Sciatic nerve (tissue), 2 donors: ENCODE data around the gene CBX2. TPM values are rescaled to one million over a fixed set of nuclear protein-coding genes. Genes with fewer than 3 reads are reported as not detected.
"Not testable (repeated sequence)": the region's sequence is repeated elsewhere in the genome, so short reads cannot be mapped to it uniquely, and the experiment has no call there.

Source experiments
- ATAC-seq: fragments of 200-7000 bp; cut with Tn5 transposase; one replicate; pipeline ENCODE4 v1.9.1; 2020; ENCODE audit warnings: mild to moderate bottlenecking, moderate library complexity
- DNase-seq: peaks from one replicate; pipeline ENCODE4 v3.0.0-alpha.2; 2020; ENCODE audit warnings: low spot score
- intact Hi-C: fragments of 100-400 bp; cut with DNase I; formaldehyde crosslinking; loops from one replicate; pipeline ENCODE4 v1.14.2; 2022
- total RNA-seq: library from RNA; stranded (reverse); fragmentation: NEBNext Ultra II Directional; extraction: Animal tissue kit (Norgen Biotek cat#: 25700); gene quantifications from one replicate; pipeline ENCODE4 v1.2.1, GENCODE V29; 2021
- donor health status: DM: no; HTN: no; CAD: no.
- donor health status: DM: no; HTN: no; CAD: no.

Gene CBX2
- total RNA-seq, 1 donor from 2014 or later: 4.7 TPM

DNA sequence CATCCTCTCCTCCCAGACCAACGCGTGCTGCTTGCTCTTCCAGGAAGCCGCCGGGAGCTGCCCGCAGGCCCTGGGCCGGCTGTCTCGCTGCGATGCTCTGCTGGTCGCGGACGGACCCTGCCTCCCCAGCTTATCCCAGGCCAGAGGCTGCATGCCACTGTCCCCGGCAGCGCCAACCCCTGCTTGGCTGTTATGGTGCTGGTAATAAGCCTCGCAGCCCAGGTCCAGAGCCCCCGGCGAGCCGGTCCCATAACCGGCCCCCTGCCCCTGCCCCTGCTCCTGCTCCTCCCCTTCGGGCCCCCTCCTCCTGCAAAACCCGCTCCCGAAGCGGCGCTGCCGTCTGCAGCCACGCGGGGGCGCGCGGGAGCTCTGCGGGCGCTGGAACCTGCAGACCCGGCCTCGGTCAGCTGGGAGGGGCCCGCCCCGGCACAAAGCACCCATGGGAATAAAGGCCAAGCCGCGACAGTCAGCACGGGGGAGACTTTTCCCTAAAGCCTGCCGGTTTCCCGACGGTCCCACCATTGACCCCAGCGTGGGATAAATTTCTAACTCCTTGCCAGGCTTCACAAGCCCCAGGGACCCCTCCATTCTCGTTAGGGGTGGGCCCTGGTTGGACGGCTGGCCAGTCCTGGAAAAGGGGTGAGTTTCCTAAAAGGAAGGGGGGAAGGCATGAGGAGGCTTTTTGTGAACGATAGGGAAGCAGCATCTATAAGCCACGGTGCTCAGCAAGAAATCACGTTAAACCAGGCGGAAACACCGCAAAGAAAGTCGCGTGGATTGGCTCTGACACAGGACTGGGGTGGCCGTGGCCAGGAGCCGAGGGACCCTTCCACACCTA, 36.0 kb upstream of the CBX2 start:
- DNase-seq (peak; percentile 82), ATAC-seq (peak; percentile 63)
- intact Hi-C loops: no loop called here

GRCh38 chr17:79742589-79742918, 35.4 kb upstream of the CBX2 start:
- intact Hi-C loops: no loop called here
- no peak for ATAC-seq
- DNase-seq: no peak

DNA sequence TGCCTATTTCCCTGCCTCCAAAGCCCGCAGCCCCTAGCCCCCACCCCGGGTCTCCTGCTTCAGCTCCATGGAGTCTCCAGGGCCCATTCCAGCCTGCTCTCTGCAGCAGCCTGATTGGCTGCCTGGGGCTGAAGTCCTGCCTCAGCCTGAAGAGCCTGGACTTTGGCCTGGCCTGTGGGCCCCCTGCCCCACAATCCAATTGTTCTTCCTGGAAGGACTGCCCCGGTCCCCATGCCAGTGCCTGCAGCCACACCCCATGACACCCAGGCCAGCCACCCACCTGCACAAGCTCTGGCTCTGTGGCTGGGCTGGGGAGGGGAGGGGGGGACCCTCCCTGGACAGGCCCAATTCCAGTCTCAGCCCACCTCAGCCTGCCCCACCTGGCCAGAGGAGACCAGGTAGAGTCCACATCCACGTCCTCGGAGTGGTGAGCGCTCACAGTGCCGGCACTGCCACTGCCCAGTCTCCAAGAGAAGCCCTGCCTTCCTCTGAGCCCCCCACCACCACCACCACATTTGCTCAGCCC, 34.9 kb upstream of the CBX2 start:
- no peak for DNase-seq
- intact Hi-C loops: no loop called here
- ATAC-seq: no peak

DNA sequence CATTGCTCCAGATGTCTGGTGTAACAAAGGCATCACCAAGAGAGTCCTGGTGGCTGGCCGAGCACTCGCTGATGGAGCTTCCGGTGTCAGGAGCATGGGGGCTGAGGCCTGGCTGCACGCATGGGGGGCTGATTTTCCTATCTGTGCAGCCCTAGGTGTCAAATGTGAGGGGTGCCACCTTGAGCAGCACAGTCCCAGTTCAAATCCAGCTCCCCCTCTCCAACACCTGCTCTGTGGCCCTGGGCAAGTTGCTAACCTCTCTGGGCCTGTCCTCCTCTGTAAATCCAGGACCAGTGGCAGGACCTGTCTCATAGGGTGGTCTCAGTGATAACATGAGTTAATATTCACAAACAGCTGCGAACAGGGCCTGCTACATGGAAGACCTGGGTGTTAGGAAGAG, 34.3 kb upstream of the CBX2 start:
- DNase-seq (no peak), ATAC-seq (no peak)
- intact Hi-C loops: no loop called here

DNA sequence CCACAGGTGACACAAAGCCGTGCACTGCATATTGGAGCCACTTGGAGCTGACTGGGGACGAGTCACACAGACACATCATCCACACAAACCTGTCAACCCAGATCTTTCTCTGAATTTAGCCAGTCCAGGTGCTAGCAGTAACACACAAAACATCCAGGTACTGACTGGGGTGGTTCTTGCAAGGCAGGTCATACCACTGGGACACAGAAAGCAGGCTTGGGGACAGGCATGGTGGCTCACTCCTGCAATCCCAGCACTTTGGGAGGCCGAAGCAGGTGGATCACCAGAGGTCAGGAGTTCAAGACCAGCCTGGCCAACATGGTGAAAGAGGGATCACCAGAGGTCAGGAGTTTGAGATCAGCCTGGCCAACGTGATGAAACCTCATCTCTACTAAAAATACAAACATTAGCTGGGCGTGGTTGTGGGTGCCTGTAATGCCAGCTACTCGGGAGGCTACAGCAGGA, 32.3 kb upstream of the CBX2 start:
- DNase-seq (no peak), ATAC-seq (no peak)
- intact Hi-C loops: no loop called here

GRCh38 chr17:79746889-79747507, 30.9 kb upstream of the CBX2 start:
- intact Hi-C loops: no loop called here
- DNase-seq (no peak), ATAC-seq (no peak)

DNA sequence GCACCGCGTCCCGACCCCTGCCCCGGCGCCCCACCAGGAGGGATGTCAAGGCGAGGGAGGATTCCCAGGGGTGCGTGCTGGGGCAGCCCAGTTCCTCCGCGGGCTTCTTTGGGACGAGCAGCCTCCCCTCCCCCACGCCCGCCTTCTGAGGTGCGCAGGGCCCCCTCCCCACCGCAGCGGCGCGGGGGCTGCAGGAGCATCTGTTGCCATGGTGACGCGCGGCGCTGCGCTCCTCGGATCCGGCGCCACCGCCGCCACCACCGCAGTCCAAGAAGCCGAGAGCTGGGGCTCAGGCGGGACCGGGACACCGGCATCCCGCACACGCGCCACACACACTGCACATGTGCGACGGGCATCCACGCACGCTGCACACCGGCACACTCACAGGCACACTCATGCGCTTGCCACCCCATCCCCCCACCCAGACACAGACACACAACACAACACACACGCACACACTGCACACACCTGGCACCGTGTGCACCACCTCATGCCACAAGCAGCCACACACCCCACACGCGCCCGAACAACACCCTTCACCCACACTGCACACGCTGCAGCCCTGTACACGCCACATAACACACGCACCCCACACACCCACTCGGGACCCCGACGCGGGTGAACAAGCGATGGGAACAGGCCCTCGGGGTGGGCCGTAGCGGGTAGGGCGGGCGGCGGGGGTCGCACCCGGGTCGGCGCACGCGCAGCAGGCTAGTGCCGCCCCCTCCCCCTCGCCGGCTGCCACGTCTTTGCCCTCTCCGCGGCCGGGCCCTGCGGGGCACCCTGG, 30.2 kb upstream of the CBX2 start:
- DNase-seq (no peak), ATAC-seq (no peak)
- intact Hi-C loops: no loop called here

GRCh38 chr17:79748295-79749099, 29.5 kb upstream of the CBX2 start:
- DNase-seq (no peak), ATAC-seq (no peak)
- intact Hi-C loops: no loop called here

GRCh38 chr17:79749156-79749815, 28.7 kb upstream of the CBX2 start:
- ATAC-seq (no peak), DNase-seq (no peak)
- intact Hi-C loops: no loop called here

GRCh38 chr17:79749958-79750357, 28.0 kb upstream of the CBX2 start:
- DNase-seq (no peak), ATAC-seq (no peak)
- intact Hi-C loops: no loop called here

DNA sequence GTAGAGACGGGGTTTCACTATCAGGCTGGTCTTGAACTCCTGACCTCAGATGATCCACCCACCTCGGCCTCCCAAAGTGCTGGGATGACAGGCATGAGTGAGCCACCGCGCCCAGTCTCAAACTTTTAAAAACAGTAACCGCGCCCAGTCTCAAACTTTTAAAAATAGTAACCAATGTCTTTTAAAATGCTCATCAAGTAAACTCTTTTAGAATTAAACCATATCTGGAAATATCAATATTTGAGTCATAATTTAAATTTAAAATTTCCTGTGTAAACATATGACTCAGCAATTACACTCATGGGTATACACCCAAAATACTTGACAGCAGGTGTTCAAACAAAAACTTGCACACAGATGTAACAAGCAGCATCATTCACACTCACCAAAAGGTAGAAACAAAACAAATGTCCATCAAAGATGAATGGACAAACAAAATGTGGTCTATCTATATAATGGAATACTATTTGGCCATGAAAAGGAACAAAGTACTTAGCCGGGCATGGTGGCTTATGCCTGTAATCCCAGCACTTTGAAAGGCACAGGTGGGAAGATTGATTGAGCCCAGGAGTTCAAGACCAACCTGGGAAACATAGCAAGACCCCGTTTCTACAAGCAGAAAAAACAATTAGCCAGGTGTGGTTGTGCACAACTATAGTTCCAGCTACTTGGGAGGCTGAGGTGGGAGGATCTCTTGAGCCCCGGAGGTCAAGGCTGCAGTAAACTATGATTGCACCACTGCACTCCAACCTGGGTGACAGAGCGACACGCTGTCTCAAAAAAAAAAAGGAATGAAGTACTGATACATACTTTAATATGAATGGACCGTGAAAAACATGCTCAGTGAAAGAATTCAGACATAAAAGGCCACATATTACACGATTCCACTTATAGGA, 27.1 kb upstream of the CBX2 start:
- intact Hi-C loops: no loop called here
- ATAC-seq: no peak
- DNase-seq: no peak

- DNase-seq: no peak
- no peak for ATAC-seq
- intact Hi-C loops: no loop called here
Observed at GRCh38 chr17:79752175-79752574, 25.8 kb upstream of the CBX2 start.

GRCh38 chr17:79754370-79754769, 23.6 kb upstream of the CBX2 start:
- ATAC-seq (no peak), DNase-seq (no peak)
- intact Hi-C loops: no loop called here

- ATAC-seq, DNase-seq, intact Hi-C loops: not testable (repeated sequence)
Observed at GRCh38 chr17:79754903-79755302, 23.0 kb upstream of the CBX2 start.

- intact Hi-C loops: no loop called here
- ATAC-seq (no peak), DNase-seq (no peak)
Observed at GRCh38 chr17:79755591-79755990, 22.4 kb upstream of the CBX2 start.

- ATAC-seq: no peak
- no peak for DNase-seq
- intact Hi-C loops: no loop called here
Observed at GRCh38 chr17:79757140-79757745, 20.7 kb upstream of the CBX2 start.

DNA sequence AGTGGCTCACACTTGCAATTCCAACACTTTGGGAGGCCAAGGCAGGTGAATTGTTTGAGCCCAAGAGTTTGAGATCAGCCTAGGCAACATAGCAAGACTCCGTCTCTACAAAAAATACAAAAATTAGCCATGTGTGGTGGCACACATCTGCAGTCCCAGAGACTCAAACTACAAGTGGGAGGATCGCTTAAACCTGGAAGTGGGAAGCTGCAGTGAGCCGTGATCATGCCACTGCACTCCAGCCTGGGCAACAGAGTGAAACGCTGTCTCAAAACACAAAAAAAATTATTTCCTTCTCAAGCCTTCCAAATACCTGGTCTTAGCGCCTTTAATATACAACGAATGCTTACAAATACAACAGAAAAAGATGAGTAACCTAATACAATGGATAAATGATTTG, 19.7 kb upstream of the CBX2 start:
- no peak for ATAC-seq
- intact Hi-C loops: no loop called here
- no peak for DNase-seq
